Activated T-helper 1 cell treated with Interleukin-2 at 50 U/mL for 16 hours (primary cell): Measurements from ENCODE around the gene RGS5.

Experiments
- DNase-seq: peaks from one replicate; pipeline ENCODE4 v3.0.0-alpha.2; 2020; ENCODE audit warnings: low read depth

RGS5 gene

DNA sequence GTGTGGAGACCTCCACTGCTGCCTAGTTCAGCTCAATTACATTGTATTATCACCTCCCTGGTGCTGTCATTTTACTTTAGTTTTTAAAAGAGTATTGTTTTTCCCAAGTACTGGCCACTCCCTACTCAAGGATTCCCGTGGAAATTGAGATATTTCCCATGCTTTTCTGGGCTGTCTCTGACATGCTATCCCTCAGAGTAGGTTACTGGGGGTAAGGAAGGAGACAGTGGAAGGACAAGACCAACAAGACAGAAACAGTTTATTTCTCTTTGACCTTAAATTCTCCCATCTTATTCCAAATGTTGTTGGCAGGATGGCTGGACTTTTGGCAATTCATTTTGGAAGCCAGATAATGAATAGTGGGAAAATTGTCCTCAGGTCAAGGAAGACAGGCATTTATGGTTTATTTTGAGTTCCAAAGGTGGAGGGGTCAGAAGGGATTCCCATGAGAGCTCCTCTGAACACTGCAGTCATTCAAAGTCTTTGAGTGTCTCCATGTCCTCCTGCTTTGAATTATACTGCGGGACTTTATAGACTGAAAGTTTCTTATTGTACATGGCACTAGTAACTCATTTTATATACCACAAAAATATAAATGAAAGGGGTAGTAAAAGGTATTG, 20.3 kb downstream of the RGS5 start:
- no peak for DNase-seq

DNA sequence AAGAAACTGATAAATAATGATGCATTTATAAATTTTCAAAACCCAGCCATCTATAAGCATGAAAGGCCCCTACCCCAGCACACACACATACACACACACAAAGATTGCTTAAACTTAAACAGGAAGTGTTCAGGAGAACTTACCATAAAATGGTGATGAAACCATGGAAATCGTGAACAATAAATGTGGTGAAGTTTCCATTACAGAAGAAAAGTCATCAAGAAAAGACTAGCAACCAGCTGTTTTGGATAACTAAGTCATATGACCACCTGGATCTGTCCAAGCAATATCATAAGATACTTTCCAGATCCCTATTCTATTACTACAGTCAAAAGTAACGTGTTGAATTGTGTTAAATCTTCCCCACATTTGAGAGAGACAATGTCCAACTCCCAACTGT, 24.1 kb downstream of the RGS5 start:
- no peak for DNase-seq

DNA sequence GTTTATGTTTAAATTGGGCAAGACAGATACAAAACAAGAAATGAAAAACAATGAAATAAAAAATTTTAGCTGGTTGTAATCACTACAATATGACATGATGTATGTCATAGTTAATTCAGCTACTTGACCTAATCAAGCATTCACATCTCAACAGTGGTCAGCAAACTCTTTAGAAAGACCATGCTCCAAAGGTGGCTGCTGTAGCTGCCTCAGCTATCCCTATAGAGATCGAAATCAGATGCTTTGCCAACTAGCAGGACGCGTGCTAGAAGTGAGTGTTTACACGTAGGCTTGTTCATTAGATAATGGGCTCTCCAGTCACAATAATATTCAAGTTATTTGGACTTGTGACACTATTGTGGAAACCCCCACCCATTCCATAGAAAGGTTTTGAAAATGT, 25.9 kb downstream of the RGS5 start:
- DNase-seq, result no peak

DNA sequence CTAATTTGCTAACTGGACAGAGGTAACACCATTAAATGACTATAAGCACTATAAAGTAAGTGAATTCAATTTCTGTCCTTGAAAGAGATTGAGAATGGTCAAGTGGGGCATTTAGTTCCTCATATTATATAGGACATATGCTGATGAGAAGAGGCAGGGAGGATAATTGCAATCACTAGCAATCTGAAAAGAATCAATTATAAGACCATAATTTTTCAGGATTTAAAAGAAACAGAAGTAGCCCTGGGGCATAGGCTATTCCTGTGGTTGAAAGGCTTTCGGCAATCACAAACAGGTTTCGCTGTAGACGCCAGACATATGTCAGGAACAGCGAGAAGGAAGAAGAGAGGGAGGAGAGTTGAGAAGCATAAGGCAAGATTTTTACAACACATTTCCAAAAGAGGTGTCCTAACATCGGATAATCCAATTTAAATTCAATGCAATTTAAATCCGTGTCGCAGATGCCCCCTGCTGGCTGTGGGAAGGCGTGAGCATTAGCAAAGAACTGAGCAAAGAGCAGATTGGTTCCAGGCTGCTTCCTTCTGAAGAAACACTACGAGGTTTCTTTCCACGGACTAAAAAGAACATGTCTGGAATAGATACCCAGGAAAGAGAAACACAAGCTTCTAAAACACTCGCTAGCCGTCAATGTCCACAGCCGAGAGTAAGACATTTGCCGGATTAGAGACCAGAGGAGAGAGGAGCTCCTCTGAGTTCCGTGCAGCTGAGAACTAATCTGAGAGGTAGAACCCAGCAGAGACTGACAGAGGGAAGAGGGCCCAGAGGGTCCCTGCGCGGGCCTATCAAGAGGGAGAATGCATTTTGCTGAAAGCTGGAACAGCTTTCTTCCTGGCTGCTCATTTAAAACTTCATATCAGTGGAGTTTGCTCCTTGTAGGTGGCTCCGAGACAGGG, 27.9 kb downstream of the RGS5 start:
- no peak for DNase-seq

- DNase-seq, result no peak
Measured at GRCh38 chr1:163173121-163173520, 29.6 kb downstream of the RGS5 start.

DNA sequence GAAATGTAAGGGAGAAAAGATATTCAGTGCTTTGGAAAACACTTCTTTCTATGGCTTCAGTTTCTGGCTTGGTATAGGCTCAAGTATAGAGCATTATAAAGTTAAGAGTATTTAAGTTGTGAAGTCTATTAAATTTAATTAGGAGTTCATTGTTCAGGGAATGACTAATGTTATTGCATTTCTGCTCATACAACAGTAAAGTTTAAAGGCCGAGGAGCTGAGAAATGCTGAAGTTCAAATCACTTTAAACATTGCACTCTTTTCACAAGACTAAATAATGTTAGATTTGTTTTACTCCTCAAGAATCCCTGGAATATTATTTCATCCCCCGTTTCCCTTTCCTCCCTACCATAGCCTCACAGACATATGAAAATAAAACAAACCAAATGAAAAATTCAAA, 30.1 kb downstream of the RGS5 start:
- no peak for DNase-seq

- DNase-seq, result no peak
Measured at GRCh38 chr1:163171826-163172225, 30.9 kb downstream of the RGS5 start.

DNA sequence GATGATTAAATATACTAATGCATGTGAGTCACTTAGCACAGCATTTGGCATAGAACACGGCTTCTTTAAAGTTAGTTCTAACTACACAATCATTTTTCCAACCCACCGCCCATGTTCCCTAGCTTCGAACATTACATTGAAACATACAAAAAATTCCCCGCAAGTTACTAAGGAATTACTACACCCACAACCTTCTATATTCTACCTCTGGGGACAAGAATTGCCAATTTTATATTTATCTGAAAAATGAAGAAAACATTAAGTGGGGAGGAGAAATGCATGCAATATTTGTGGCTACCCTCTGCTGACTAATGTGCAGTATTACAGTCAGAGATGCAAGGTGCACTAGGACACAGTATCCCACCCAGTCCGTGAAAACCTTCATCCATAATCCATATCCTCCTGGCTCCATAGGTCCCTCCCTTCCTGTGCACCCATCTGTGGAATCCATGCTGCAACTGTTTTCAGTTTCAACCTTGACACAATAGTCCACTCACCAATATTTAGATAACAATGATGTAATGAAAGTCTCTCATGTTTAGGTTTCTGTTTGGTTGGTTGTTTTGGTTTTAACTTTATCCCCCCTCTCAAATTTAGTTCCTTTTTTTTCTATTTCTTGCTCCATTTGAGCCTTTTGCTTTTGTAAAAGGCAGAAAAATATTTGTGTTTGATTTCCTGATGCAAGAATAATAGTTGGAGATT, 31.6 kb downstream of the RGS5 start:
- DNase-seq, result no peak

GRCh38 chr1:163170331-163170730, 32.4 kb downstream of the RGS5 start:
- DNase-seq, result no peak

DNA sequence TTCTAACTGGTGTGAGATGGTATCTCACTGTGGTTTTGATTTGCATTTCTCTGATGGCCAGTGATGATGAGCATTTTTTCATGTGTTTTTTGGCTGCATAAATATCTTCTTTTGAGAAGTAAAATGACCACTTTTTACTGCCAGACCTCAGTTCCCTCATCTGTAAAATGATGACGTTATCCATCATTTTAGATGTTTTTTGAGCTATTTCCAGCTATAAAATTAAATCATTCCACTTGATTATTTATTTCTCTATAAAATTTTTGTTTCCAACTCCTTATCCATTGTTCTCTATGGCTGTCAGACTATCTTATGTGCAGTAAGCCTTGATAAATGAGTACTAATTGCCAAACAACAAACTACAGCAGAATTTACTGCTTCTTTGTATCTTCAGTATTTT, 33.2 kb downstream of the RGS5 start:
- DNase-seq, result no peak

DNA sequence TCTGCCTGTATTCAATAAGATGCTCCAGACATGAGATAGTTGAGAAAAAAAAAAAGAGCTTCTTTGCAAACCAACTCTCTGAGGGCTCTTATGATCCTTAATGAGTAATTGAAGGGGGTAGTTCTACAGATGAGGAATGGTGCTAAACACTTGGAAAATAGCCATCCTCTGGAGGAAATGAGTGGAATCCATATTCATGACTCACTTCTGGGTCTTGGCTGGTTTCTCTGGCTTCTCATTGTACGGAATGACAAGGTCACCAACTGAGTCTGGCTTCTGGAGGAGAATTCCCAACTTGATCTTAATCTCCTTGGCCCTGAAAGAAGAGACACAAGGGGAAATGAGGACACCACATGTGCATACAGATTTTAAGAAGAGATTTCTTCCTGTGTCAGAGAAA, 34.7 kb downstream of the RGS5 start:
- DNase-seq, result no peak

DNA sequence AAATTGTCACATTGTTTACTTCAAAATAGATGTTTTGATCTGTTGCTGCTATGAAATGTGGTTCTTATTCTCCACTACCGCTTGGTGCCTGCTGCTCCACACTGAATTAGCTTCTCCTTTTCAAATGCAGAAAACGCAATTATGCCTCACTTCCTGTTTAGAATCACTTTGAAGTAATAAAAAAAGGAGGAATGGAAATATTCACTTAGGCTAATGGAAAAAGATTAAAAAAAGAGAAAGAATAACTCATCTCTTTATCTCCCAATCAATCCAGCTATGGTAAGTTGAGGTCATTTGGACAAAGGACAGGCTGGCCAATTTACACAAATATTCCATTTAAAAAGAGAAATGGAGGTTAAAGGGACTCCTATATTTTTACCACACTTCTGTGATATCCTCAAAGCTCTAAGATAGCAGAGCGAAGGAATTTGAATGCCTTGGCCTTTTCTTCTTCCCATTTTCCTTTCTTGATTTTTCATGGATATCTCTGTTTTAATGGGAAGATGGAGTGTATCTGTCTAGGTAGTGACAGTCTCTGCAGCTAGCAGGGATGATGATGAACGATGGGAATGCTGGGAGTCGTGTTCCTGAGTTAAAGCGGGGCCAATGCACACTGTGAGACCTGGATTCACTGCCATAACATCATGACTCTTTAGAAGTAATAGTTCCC, 35.7 kb downstream of the RGS5 start:
- no peak for DNase-seq

DNA sequence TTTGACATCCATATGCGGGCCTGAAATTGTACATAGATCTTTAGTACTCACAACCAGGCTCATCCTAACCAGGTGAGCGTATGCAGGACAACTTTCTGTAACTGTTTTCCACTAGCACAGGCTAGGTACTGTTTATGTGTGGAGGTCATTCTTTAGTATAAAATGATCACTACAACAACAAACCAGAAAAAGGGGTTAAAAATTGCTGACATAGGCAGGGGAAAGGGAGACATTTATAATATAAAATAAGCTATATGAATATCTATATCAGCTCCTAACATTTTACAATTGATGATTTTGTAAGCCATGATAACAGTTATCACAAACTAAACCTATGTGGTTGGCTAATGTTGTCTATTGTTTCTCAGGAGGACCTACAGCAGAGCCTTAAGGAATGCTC, 37.6 kb downstream of the RGS5 start:
- no peak for DNase-seq

- DNase-seq, result no peak
Measured at GRCh38 chr1:163163881-163164582, 38.7 kb downstream of the RGS5 start.

- DNase-seq, result no peak
Measured at GRCh38 chr1:163163163-163163562, 39.6 kb downstream of the RGS5 start.

DNA sequence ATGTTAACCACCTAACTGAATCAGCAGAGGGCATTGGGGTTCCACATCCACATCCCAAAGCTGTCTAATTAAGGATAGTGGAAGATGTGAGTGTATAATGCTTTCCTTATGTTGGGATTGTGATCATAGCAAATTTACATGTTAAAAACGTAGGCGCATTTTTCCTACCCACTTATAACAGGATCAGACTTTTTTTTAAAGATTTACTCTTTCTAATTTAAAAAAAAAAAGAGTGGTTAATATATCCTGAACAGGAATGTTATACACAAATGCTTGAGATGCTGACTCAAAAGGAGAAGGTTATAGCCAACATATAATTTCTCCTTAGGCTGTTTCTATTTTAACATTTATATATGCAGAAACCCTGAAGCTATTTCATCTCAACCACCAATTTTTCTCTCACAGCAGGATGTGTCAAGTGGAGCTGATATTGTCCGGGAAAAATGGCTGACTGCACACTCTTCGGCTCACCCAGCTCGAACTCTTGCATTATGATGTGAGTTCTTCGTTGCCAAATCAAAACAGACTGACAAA, 40.3 kb downstream of the RGS5 start:
- DNase-seq, result no peak

- no peak for DNase-seq
Measured at GRCh38 chr1:163161841-163162240, 40.9 kb downstream of the RGS5 start.

GRCh38 chr1:163161337-163161736, 41.4 kb downstream of the RGS5 start:
- DNase-seq, result no peak

- no peak for DNase-seq
Measured at GRCh38 chr1:163155606-163156005, 47.1 kb downstream of the RGS5 start.

GRCh38 chr1:163148911-163149310, 53.8 kb downstream of the RGS5 start:
- no peak for DNase-seq

DNA sequence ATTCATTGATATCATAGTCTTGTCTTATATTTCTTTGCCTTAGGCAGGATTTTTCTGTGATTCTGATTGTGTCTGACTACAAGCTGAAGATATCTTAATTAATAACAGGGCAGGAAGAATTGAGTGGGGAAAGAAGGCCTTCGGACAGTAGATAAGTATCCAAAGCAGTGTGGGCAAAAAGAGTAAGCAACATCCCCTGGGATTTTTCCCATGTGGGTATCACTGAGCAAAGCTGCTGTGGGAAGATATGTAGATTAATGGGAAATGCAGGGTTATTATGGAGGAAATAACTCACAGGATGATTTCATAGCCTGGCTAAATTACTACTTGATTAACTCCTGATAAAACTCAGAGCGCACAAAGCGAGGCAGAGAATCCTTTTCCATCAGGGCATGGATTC, 55.7 kb downstream of the RGS5 start:
- no peak for DNase-seq

- DNase-seq, result no peak
Measured at GRCh38 chr1:163145435-163145834, 57.3 kb downstream of the RGS5 start.
